PC-3 (cell line): Measurements from ENCODE around the gene SLC25A25.

ENCODE experiments used
- CTCF ChIP-seq: fragments of 300-600 bp; sonication (generic); conservative IDR thresholded peaks from 2 replicates; pipeline ENCODE4 v1.5.1; 2017; ENCODE audit warnings: antibody characterized with exemption, low read depth, mild to moderate bottlenecking, low read length
- EZH2 ChIP-seq: fragments of 300-600 bp; sonication (generic); IDR thresholded peaks from one replicate; pipeline ENCODE4 v1.6.1; 2017; ENCODE audit warnings: antibody characterized with exemption, mild to moderate bottlenecking, low read length; ENCODE audit not compliant: unreplicated experiment
- EZH2phosphoT487 ChIP-seq: fragments of 300-600 bp; sonication (generic); IDR thresholded peaks from 2 replicates; pipeline ENCODE4 v1.6.1; 2018; ENCODE audit warnings: mild to moderate bottlenecking, antibody characterized with exemption, low read length, borderline replicate concordance

- TF ChIP-seq CTCF (no peak), EZH2phosphoT487 (no peak), EZH2 (no peak)
Measured at GRCh38 chr9:128102861-128103588, 35.0 kb downstream of the SLC25A25 start.
